Endodermal cell (in vitro differentiated cells): Measurements from ENCODE around the gene SYNPO2. TPM values are rescaled to one million over a fixed set of nuclear protein-coding genes. Genes with fewer than 3 reads are reported as not detected.

Experiments
- DNase-seq: peaks from one replicate; pipeline ENCODE4 v3.0.0-alpha.2; 2017
- H3K27ac ChIP-seq: 2 replicates; pipeline ENCODE4 v1.5.1; 2013; ENCODE audit warnings: mild to moderate bottlenecking, low read depth, low read length, moderate library complexity
- H3K27me3 ChIP-seq: 2 replicates; pipeline ENCODE4 v1.6.1; 2013; ENCODE audit warnings: mild to moderate bottlenecking, low read length, moderate library complexity; ENCODE audit not compliant: insufficient read depth, control insufficient read depth, poor library complexity, severe bottlenecking
- H3K36me3 ChIP-seq: 2 replicates; pipeline ENCODE4 v1.7.0; 2013; ENCODE audit warnings: mild to moderate bottlenecking, low read length, moderate library complexity; ENCODE audit not compliant: control insufficient read depth, insufficient read depth
- H3K4me1 ChIP-seq: one replicate; pipeline ENCODE4 v1.7.0; 2013; ENCODE audit warnings: low read length; ENCODE audit not compliant: control insufficient read depth, insufficient read depth
- H3K4me3 ChIP-seq: 2 replicates; pipeline ENCODE4 v1.5.1; 2013; ENCODE audit warnings: mild to moderate bottlenecking, low read length, moderate library complexity
- H3K9ac ChIP-seq: 2 replicates; pipeline ENCODE4 v1.6.1; 2013; ENCODE audit warnings: mild to moderate bottlenecking, low read length, moderate library complexity; ENCODE audit not compliant: poor library complexity, severe bottlenecking; ENCODE audit errors: extremely low read depth
- H3K9me3 ChIP-seq: 2 replicates; pipeline ENCODE4 v1.6.1; 2013; ENCODE audit warnings: mild to moderate bottlenecking, low read length, moderate library complexity; ENCODE audit not compliant: control insufficient read depth
- H3K27ac Mint-ChIP-seq: 2 replicates; pipeline ENCODE4 v1.8.0; 2020; ENCODE audit warnings: mixed read lengths
- H3K27me3 Mint-ChIP-seq: 2 replicates; pipeline ENCODE4 v1.8.0; 2021; ENCODE audit warnings: mild to moderate bottlenecking, mixed read lengths; ENCODE audit not compliant: insufficient read depth
- H3K36me3 Mint-ChIP-seq: 2 replicates; pipeline ENCODE4 v1.8.0; 2020; ENCODE audit warnings: low read depth, mixed read lengths
- H3K4me1 Mint-ChIP-seq: 2 replicates; pipeline ENCODE4 v1.8.0; 2020; ENCODE audit warnings: mixed read lengths
- H3K4me3 Mint-ChIP-seq: 2 replicates; pipeline ENCODE4 v1.8.0; 2020; ENCODE audit warnings: mild to moderate bottlenecking, moderate library complexity, mixed read lengths
- H3K9me3 Mint-ChIP-seq: 2 replicates; pipeline ENCODE4 v1.8.0; 2020; ENCODE audit warnings: mild to moderate bottlenecking, mixed read lengths
- WGBS, 2 experiments: methylation state at CpG; one replicate each; pipeline versions ENCODE4 v1.1.5 to v1.1.7; 2013; ENCODE audit warnings: missing lambda C conversion rate in 2 of 2, mixed read lengths in 1 of 2; ENCODE audit not compliant: insufficient coverage in 1 of 2, insufficient read length in 1 of 2; 5-methylcytosine and 5-hydroxymethylcytosine counted together
- total RNA-seq, 2 donors: library from RNA; stranded (reverse); fragmentation: NEBNext Ultra II Directional in 1 of 2; extraction: Animal tissue kit (Norgen Biotek cat#: 25700) in 1 of 2; gene quantifications; 2 replicates in 1 of 2; 3 replicates in 1 of 2; pipeline ENCODE4 v1.2.1, GENCODE V29; 2021
- TF ChIP-seq, protein P1 (sequence below): fragments of 200-600 bp; sonication (generic); conservative IDR thresholded peaks from 2 replicates; pipeline ENCODE4 v1.5.0; 2021; ENCODE audit warnings: antibody characterized with exemption, mild to moderate bottlenecking

The SYNPO2 gene
- total RNA-seq, 2 donors from 2014 or later: 0.09 to 0.37 TPM

DNA sequence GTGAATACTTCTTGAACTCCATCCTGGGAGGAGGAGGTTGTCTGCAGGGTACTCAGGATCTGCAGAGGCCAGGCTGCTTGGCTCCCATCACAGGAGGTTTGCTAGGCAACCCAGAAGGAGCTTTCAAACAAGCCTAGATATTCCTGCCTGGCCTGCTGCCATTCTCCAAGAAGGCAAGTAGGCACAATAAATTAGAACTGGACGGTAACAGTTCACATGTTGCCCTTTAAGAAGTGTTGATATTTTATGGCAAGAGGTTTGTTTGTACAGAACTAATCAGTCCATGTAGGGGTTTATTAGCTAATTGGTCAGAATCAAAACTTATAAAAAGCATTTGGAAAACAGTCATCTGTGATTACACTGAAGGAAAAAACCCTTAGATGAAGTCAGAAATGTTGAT is 39.3 kb downstream of the SYNPO2 start:
- no peak overlapping the region for H3K4me3 ChIP-seq
- H3K27me3 ChIP-seq: no peaks in the 10 kb centered on the region
- 89% methylated on average over 1 of the region's 1 CpG; no CpG with 5 or more reads in 1 of the 2 experiments for WGBS, 2 experiments
- no peaks in the 10 kb centered on the region for H3K36me3 ChIP-seq
- Mint-ChIP-seq H3K27me3 (no peaks in the 10 kb centered on the region), H3K4me3 (no peak overlapping the region), H3K36me3 (no peaks in the 10 kb centered on the region), H3K4me1 (no peaks in the 10 kb centered on the region), H3K9me3 (no peaks in the 10 kb centered on the region), H3K27ac (no peak overlapping the region)
- TF ChIP-seq, protein P1, sequence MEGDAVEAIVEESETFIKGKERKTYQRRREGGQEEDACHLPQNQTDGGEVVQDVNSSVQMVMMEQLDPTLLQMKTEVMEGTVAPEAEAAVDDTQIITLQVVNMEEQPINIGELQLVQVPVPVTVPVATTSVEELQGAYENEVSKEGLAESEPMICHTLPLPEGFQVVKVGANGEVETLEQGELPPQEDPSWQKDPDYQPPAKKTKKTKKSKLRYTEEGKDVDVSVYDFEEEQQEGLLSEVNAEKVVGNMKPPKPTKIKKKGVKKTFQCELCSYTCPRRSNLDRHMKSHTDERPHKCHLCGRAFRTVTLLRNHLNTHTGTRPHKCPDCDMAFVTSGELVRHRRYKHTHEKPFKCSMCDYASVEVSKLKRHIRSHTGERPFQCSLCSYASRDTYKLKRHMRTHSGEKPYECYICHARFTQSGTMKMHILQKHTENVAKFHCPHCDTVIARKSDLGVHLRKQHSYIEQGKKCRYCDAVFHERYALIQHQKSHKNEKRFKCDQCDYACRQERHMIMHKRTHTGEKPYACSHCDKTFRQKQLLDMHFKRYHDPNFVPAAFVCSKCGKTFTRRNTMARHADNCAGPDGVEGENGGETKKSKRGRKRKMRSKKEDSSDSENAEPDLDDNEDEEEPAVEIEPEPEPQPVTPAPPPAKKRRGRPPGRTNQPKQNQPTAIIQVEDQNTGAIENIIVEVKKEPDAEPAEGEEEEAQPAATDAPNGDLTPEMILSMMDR: no peak
- H3K9me3 ChIP-seq: no peaks in the 10 kb centered on the region
- H3K9ac ChIP-seq: no peak overlapping the region
- DNase-seq: no peak
- no peaks in the 10 kb centered on the region for H3K4me1 ChIP-seq
- no peak overlapping the region for H3K27ac ChIP-seq

DNA sequence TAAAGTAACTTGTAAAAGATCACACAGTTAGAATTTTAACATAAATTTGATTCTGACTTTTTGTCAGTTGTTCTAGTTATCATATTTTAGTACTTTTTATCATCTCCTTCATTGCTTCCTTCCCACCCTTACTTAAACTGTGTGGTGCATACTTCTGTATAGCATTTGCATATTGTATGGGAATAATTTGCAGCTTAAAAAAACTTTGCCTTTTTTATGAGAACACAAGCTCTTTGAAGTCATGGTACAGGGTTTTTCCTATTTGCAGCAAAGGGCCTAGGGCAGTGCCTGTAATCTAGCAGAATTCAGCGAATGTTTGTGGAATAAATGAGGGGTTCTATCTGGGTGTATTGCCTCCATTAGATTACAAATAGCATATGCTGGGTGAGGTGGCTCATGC is 41.6 kb downstream of the SYNPO2 start:
- Mint-ChIP-seq H3K36me3 (no peaks in the 10 kb centered on the region), H3K9me3 (no peaks in the 10 kb centered on the region), H3K27me3 (no peaks in the 10 kb centered on the region), H3K27ac (no peak overlapping the region), H3K4me1 (no peaks in the 10 kb centered on the region), H3K4me3 (no peak overlapping the region)
- Histone ChIP-seq H3K9me3 (no peaks in the 10 kb centered on the region), H3K9ac (no peak overlapping the region), H3K4me1 (no peaks in the 10 kb centered on the region), H3K36me3 (no peaks in the 10 kb centered on the region), H3K27me3 (no peaks in the 10 kb centered on the region), H3K4me3 (no peak overlapping the region), H3K27ac (no peak overlapping the region)
- WGBS, 2 experiments: 0% methylated on average over 1 of the region's 1 CpG
- DNase-seq: no peak
- TF ChIP-seq, protein P1: no peak

DNA sequence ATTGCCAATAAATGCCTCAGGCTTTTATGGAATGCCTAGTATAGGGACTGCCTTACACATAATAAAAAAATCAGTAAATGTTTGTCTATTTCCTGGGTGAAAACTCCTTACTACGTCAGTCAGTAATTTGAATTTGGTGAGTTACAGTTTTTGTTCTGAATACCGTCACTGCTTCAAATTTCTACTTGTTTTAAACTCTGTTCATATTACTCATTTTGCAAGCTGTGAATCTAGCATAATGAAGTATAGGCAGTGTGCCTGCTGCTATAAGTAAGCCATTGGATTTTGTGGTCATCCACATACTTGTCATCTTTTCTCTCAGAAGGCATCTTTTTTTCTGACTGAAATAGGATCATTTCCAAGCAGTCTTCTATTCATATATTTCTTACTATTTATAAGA is 43.1 kb downstream of the SYNPO2 start:
- WGBS, 2 experiments: 83 to 94% methylated on average over 1 to 2 of the region's 2 CpGs
- Histone ChIP-seq H3K27me3 (no peaks in the 10 kb centered on the region), H3K4me3 (no peak overlapping the region), H3K36me3 (no peaks in the 10 kb centered on the region), H3K27ac (no peak overlapping the region), H3K9ac (no peak overlapping the region), H3K4me1 (no peaks in the 10 kb centered on the region), H3K9me3 (no peaks in the 10 kb centered on the region)
- no peak overlapping the region for H3K27ac Mint-ChIP-seq
- no peaks in the 10 kb centered on the region for H3K4me1 Mint-ChIP-seq
- H3K36me3 Mint-ChIP-seq: no peaks in the 10 kb centered on the region
- no peak overlapping the region for H3K4me3 Mint-ChIP-seq
- no peaks in the 10 kb centered on the region for H3K9me3 Mint-ChIP-seq
- TF ChIP-seq, protein P1: no peak
- DNase-seq: no peak
- H3K27me3 Mint-ChIP-seq: no peaks in the 10 kb centered on the region
